C4-2B (cell line): ENCODE measurements around the gene TSEN54.

Experiments used
- H3K27ac ChIP-seq: fragments of 450-650 bp; 2 replicates; pipeline ENCODE4 v1.5.1; 2017
- ZFX ChIP-seq: fragments of 450-650 bp; IDR thresholded peaks from 2 replicates; pipeline ENCODE4 v1.6.1; 2017
- TF ChIP-seq, protein P1 (sequence below): fragments of 450-650 bp; conservative IDR thresholded peaks from 2 replicates; pipeline ENCODE4 v1.5.1; 2017; ENCODE audit warnings: mild to moderate bottlenecking

Gene TSEN54

GRCh38 chr17:75521290-75521689, 5.0 kb downstream of the TSEN54 start:
- no peak overlapping the region for H3K27ac ChIP-seq
- TF ChIP-seq ZFX, result no peak
- TF ChIP-seq, protein P1, sequence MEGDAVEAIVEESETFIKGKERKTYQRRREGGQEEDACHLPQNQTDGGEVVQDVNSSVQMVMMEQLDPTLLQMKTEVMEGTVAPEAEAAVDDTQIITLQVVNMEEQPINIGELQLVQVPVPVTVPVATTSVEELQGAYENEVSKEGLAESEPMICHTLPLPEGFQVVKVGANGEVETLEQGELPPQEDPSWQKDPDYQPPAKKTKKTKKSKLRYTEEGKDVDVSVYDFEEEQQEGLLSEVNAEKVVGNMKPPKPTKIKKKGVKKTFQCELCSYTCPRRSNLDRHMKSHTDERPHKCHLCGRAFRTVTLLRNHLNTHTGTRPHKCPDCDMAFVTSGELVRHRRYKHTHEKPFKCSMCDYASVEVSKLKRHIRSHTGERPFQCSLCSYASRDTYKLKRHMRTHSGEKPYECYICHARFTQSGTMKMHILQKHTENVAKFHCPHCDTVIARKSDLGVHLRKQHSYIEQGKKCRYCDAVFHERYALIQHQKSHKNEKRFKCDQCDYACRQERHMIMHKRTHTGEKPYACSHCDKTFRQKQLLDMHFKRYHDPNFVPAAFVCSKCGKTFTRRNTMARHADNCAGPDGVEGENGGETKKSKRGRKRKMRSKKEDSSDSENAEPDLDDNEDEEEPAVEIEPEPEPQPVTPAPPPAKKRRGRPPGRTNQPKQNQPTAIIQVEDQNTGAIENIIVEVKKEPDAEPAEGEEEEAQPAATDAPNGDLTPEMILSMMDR, result no peak

DNA sequence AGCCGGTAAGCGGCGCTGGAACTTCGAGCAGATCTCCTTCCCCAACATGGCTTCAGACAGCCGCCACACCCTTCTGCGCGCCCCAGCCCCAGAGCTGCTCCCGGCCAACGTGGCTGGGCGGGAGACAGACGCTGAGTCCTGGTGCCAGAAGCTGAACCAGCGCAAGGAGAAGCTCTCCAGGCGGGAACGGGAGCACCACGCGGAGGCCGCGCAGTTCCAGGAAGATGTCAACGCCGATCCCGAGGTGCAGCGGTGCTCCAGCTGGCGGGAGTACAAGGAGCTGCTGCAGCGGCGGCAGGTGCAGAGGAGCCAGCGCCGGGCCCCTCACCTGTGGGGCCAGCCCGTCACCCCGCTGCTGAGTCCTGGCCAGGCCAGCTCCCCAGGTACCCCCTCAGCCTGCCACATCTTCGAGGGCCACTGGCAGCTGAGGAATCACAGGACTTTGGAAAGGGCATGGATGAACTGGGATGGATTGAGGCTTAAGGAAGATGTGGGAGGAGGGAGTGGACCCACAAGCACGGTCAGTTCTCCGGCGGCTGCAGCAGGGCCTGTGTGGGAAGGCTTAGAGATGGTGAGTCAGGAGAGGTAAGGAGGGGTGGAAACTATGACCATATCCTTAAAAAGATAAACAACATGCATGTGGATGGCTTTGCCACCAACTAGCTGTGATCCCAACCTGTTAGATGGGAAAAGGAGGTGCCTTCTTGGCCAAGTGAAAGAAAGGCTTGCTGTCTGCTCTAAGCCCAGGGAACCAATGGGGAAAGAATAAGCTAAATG, 5.8 kb downstream of the TSEN54 start:
- H3K27ac ChIP-seq, result no peak overlapping the region
- TF ChIP-seq ZFX, result no peak
- TF ChIP-seq, protein P1, result no peak

DNA sequence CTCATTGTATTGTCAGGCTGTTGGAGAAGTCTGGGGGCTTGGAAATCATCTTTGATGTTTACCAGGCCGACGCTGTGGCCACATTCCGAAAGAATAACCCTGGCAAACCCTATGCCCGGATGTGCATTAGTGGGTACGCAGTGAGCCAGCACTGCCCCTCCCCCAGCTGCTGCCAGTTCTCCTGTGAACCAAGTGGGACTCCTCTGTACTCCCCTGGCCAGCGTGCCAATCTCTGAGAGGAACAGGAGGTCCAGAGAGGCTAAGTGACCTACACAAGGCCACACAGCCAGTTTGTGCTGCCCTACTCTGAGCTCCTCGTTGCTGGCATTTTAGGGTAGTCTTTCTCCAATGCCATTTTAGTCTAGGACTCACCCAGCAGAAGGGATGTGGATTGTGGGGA, 7.3 kb downstream of the TSEN54 start:
- peak overlapping the region; percentile 92 for H3K27ac ChIP-seq
- TF ChIP-seq, protein P1, result no peak
- TF ChIP-seq ZFX, result no peak

DNA sequence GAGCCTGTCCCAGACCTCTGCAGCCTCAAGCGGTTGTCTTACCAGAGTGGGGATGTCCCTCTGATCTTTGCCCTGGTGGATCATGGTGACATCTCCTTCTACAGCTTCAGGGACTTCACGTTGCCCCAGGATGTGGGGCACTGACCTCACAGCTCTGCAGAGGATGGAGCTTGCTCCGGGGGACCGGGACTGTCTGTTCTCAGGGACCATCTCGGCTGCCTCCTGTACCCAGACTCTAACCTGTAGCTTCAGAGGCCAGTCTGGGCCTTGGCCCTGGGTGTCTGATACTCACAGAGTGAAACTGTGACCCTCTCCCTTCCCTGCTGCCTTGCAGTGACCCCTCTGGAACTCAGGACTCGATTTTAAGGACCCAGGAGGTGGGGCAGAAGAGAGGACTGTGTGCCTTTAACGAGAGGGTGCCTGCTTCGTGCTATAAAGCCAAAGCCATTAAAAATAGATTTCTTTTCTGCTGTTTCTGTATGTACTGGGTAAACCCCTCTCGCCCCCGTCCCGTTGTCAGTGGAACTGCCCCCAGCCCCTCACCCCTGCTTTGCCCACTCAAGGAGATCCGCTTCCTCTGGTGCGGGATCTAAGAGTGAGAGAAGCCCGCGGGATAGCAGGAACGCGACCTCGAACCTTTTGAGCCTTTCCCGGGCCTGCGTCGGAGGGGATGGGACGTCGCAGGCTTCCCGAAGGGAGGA, 8.1 kb downstream of the TSEN54 start:
- TF ChIP-seq, protein P1, result no peak
- no peak for TF ChIP-seq ZFX
- peak overlapping the region; percentile 92 for H3K27ac ChIP-seq

DNA sequence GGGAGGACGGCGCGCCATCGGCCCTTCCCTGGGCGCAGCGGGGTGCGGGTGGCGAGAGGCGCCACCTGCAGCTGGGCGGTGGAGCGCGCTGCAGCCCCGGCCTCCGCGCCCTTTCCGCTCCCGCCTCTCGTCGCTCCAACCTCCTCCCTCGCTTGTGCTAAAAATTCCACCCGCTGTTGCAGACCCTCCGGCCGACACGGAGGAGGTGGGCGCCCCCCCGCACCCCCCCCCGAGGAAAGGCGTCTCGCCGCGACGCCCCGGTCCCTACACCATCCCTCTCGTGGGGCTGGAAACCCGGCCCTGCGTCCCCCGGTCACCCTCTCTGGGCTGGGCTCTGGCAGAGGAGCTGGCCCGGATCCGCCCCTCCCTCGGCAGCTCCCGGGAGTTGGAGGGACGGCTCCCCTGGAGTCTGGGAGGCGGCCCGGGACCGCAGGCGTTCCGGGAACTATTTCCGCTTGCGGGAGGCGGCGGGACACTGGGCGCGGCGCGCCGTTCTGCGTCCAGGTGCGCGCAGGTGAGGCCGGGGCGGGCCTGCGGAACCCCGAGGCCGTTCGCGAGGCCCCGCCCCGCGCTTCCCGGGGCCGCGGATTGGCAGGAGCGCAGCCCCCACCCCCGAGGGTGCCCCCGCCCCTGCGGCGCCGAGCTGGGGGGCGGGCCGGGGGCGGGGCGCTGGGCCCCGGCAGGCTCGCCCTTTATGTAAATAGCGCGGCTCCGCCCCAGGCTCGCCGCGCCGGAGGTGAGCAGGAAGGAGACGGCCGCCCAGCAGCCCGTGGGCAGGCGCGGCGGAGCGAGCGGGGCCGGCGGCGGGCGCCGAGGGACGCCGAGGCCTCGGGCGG, 8.9 kb downstream of the TSEN54 start, which contains the start of gene LLGL2:
LLGL2 (plus strand) TSS at position 728 of the 836 bp plus-strand sequence. CDS start 17,730 bp downstream, outside the sequence.
- H3K27ac ChIP-seq, result peak within 1 kb of the TSS; percentile 92
- TF ChIP-seq, protein P1, result peak; percentile 81
- TF ChIP-seq ZFX, result 0 out of 2 replicates have a peak, but pooled peaks have one; percentile 5

DNA sequence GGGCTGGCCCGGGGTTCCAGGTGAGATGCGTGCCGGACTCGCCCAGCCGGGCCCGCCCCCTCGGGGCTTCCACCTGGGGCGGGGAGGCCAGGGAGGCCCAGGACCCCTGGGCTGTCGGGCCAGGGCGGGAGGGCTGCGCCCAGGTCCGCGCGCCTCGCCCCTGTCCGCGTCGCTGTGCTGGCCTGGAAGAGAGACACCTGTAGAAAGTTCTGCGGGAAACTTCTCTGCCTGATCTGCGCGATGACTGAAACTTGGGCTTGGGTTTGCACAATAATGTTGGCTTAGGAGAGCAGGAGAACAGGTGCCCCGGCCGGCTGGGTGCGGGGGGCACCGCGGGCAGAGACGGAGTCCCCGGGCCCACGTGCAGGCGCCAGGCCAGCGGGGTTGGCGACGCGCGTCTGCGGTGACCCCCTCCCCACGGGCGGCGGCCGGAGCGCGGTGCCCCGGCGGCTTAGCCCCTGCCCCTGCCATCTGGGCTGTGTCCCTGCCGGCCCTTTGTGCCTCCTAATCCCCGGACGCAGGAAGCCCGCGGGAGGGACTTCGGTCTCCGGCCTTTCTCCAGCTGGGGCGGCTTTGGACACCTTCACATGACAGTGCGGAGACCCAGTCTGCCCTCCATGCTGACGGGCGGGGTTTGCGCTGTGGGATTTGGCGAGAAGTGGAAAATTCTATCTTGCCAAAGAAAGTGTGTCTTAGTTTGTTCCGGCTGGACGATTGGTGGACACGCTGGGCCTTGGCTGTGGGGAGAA, 9.7 kb downstream of the TSEN54 start:
- peak overlapping the region; percentile 92 for H3K27ac ChIP-seq
- TF ChIP-seq, protein P1, result no peak
- TF ChIP-seq ZFX, result peak; percentile 56; the same call in 1 of the 2 replicates
